ENCODE measurements around the gene ASCC1. TPM values are rescaled to one million over a fixed set of nuclear protein-coding genes. Genes with fewer than 3 reads are reported as not detected.

Gene ASCC1
- total RNA-seq, 1 experiment from 2014 or later: 51.3 TPM

GRCh38 chr10:72049969-72050781 lies 165.9 kb downstream of the ASCC1 start:
- no peak for TF ChIP-seq CTCF (IDR thresholded peaks at IDR 0.05; ENCODE audit: unreplicated experiment)
- intact Hi-C loops (cut with micrococcal nuclease; ENCODE audit: unreplicated experiment): loop anchor here (2.0 to 5.0 kb wide), 3 partner anchors 47 to 287 kb away; partner anchors contain the start of gene CHST3
- no TSS peak for BruUV-seq (replicated peaks)
- DNase-seq: no peak
- Mint-ChIP-seq H3K27me3 (ENCODE audit: unreplicated experiment) (no peaks in the 10 kb centered on the region), H3K36me3 (ENCODE audit: insufficient read depth, unreplicated experiment) (no peaks in the 10 kb centered on the region), H3K27ac (ENCODE audit: unreplicated experiment) (no peak overlapping the region), H3K4me3 (ENCODE audit: low read depth, unreplicated experiment) (no peak overlapping the region), H3K9me3 (ENCODE audit: low read depth, unreplicated experiment) (peaks cover 4% of the 10 kb centered on the region), H3K4me1 (ENCODE audit: low read depth, unreplicated experiment) (no peaks in the 10 kb centered on the region)
- CTCF ChIA-PET: interaction anchor here (2.4 to 3.6 kb wide), 2 partner anchors 93 to 153 kb away, joined by 29 to 82 read pairs; no protein-coding TSS in a partner anchor

- no peak for DNase-seq
- CTCF ChIA-PET: interaction anchor here (1.0 to 3.6 kb wide), 9 partner anchors 12 to 287 kb away, joined by 3 to 82 read pairs (median 8); partner anchors contain the start of gene SPOCK2
- Mint-ChIP-seq H3K4me3 (ENCODE audit: low read depth, unreplicated experiment) (no peak overlapping the region), H3K9me3 (ENCODE audit: low read depth, unreplicated experiment) (peaks cover 4% of the 10 kb centered on the region), H3K4me1 (ENCODE audit: low read depth, unreplicated experiment) (no peaks in the 10 kb centered on the region), H3K27me3 (ENCODE audit: unreplicated experiment) (no peaks in the 10 kb centered on the region), H3K27ac (ENCODE audit: unreplicated experiment) (no peak overlapping the region), H3K36me3 (ENCODE audit: insufficient read depth, unreplicated experiment) (no peaks in the 10 kb centered on the region)
- intact Hi-C loops (cut with micrococcal nuclease; ENCODE audit: unreplicated experiment): loop anchor here (2.0 to 5.0 kb wide), 3 partner anchors 48 to 287 kb away; partner anchors contain the start of gene CHST3
- no peak for TF ChIP-seq CTCF (IDR thresholded peaks at IDR 0.05; ENCODE audit: unreplicated experiment)
- BruUV-seq (replicated peaks): no TSS peak
These were observed 166.6 kb downstream of the ASCC1 start for GRCh38 chr10:72049472-72049871.

- Mint-ChIP-seq H3K9me3 (ENCODE audit: low read depth, unreplicated experiment) (peaks cover 4% of the 10 kb centered on the region), H3K27ac (ENCODE audit: unreplicated experiment) (peak overlapping the region; percentile 13), H3K36me3 (ENCODE audit: insufficient read depth, unreplicated experiment) (no peaks in the 10 kb centered on the region), H3K4me1 (ENCODE audit: low read depth, unreplicated experiment) (no peaks in the 10 kb centered on the region), H3K27me3 (ENCODE audit: unreplicated experiment) (no peaks in the 10 kb centered on the region), H3K4me3 (ENCODE audit: low read depth, unreplicated experiment) (no peak overlapping the region)
- CTCF ChIA-PET: interaction anchor here (0.5 to 3.6 kb wide), 56 partner anchors 10 to 402 kb away, joined by 3 to 82 read pairs (median 4); partner anchors contain the start of genes ASCC1, PSAP and SPOCK2
- no TSS peak for BruUV-seq (replicated peaks)
- DNase-seq: peak; percentile 95
- TF ChIP-seq CTCF (IDR thresholded peaks at IDR 0.05; ENCODE audit: unreplicated experiment): peak; percentile 97
- intact Hi-C loops (cut with micrococcal nuclease; ENCODE audit: unreplicated experiment): loop anchor here (1.0 to 5.0 kb wide), 7 partner anchors 49 to 288 kb away; partner anchors contain the start of gene CHST3
These were observed 167.5 kb downstream of the ASCC1 start for GRCh38 chr10:72048450-72049124.

Other genes with a start within 250 kb of the ASCC1 start
- gene SPOCK2, start 127.7 kb downstream of the ASCC1 start, total RNA-seq (2022): 162 and 205 TPM in 2 replicates
- 118 and 119 TPM in 2 replicates for gene ANAPC16, start 264 bp downstream of the ASCC1 start, total RNA-seq (2022)
- gene DDIT4, start 57.6 kb upstream of the ASCC1 start, total RNA-seq (2022): 294 and 326 TPM in 2 replicates
- gene DNAJB12, start 138.6 kb upstream of the ASCC1 start, total RNA-seq (2022): 43.1 and 48.0 TPM in 2 replicates